DND-41 (cell line): ENCODE measurements around the gene METTL26.

Source experiments
- ATAC-seq: fragments of 200-7000 bp; cut with Tn5 transposase; 3 replicates; pipeline ENCODE4 v1.9.1; 2021; ENCODE audit warnings: low read depth; ENCODE audit not compliant: insufficient read depth
- DNase-seq: peaks from one replicate; pipeline ENCODE4 v3.0.0-alpha.2; 2020
- H2AFZ ChIP-seq: 2 replicates; pipeline ENCODE4 v1.6.0; 2012; ENCODE audit warnings: low read depth, low read length
- H3K27ac ChIP-seq: 2 replicates; pipeline ENCODE4 v1.5.1; 2012; ENCODE audit warnings: low read length, inconsistent platforms
- H3K27me3 ChIP-seq: fragments of 200-600 bp; sonication (generic); 2 replicates; pipeline ENCODE4 v1.6.0; 2012; ENCODE audit warnings: low read length, mild to moderate bottlenecking, inconsistent platforms; ENCODE audit not compliant: insufficient read depth, poor library complexity
- H3K36me3 ChIP-seq: 2 replicates; pipeline ENCODE4 v1.5.1; 2012; ENCODE audit warnings: low read length, inconsistent platforms; ENCODE audit not compliant: insufficient read depth
- H3K4me1 ChIP-seq: 2 replicates; pipeline ENCODE4 v1.5.1; 2012; ENCODE audit warnings: mild to moderate bottlenecking, low read length; ENCODE audit not compliant: insufficient read depth
- H3K4me2 ChIP-seq: 2 replicates; pipeline ENCODE4 v1.6.0; 2012; ENCODE audit warnings: mild to moderate bottlenecking, moderate library complexity, low read length, inconsistent platforms; ENCODE audit not compliant: insufficient read depth
- H3K4me3 ChIP-seq, 2 experiments: fragments of 200-600 bp in 1 of 2; shearing (Covaris generic) in 1 of 2; 2 replicates each; pipeline ENCODE4 v1.5.1; 2012 to 2016; ENCODE audit warnings: inconsistent platforms in 2 of 2, low read length in 2 of 2, mild to moderate bottlenecking in 2 of 2, low read depth in 1 of 2, moderate library complexity in 1 of 2
- H3K79me2 ChIP-seq: 2 replicates; pipeline ENCODE4 v1.6.0; 2012; ENCODE audit warnings: low read length, inconsistent platforms; ENCODE audit not compliant: insufficient read depth
- H3K9ac ChIP-seq: 2 replicates; pipeline ENCODE4 v1.6.0; 2012; ENCODE audit warnings: low read depth, mild to moderate bottlenecking, inconsistent platforms, low read length, moderate library complexity
- H3K9me3 ChIP-seq: 2 replicates; pipeline ENCODE4 v1.5.1; 2012; ENCODE audit warnings: low read length, moderate library complexity, mild to moderate bottlenecking, inconsistent platforms; ENCODE audit not compliant: insufficient read depth, severe bottlenecking
- H4K20me1 ChIP-seq: 2 replicates; pipeline ENCODE4 v1.6.0; 2012; ENCODE audit warnings: low read length; ENCODE audit not compliant: insufficient read depth
- CTCF ChIP-seq: IDR thresholded peaks from 2 replicates; pipeline ENCODE4 v1.5.1; 2012; ENCODE audit warnings: borderline replicate concordance, low read length, moderate library complexity, mild to moderate bottlenecking; ENCODE audit not compliant: poor library complexity, severe bottlenecking; ENCODE audit errors: extremely low read depth
- EZH2 ChIP-seq: IDR thresholded peaks from 3 replicates; pipeline ENCODE4 v1.6.1; 2012; ENCODE audit warnings: borderline replicate concordance, low read depth, mild to moderate bottlenecking, moderate library complexity, low read length, inconsistent platforms; ENCODE audit not compliant: severe bottlenecking

The METTL26 gene

GRCh38 chr16:649631-650030 is 13.5 kb upstream of the METTL26 start:
- peak overlapping the region; percentile 65 for H3K27ac ChIP-seq
- no peak for TF ChIP-seq EZH2
- no peak for TF ChIP-seq CTCF
- DNase-seq: peak; percentile 41
- H2AFZ ChIP-seq: peak overlapping the region; percentile 78
- peaks cover 29% of the 10 kb centered on the region for H3K4me1 ChIP-seq
- peaks cover 38% of the 10 kb centered on the region for H3K79me2 ChIP-seq
- H3K9me3 ChIP-seq: no peaks in the 10 kb centered on the region
- ATAC-seq: peak; percentile 23
- peak overlapping the region; percentile 87 for H3K9ac ChIP-seq
- H3K4me3 ChIP-seq: peak overlapping the region; percentile 45 to 84; a peak in 3 of 4 replicates
- peak overlapping the region; percentile 92 for H3K4me2 ChIP-seq
- 0 out of 2 replicates have a peak, but pooled peaks cover 3% of the 10 kb centered on the region for H4K20me1 ChIP-seq
- no peaks in the 10 kb centered on the region for H3K27me3 ChIP-seq
- peaks cover 38% of the 10 kb centered on the region for H3K36me3 ChIP-seq

- TF ChIP-seq CTCF (no peak), EZH2 (no peak)
- DNase-seq (peak; percentile 93), ATAC-seq (peak; percentile 88)
- peak within 1 kb of the TSS; percentile 85 for H2AFZ ChIP-seq
- H4K20me1 ChIP-seq: 0 out of 2 replicates have a peak, but pooled peaks cover 3% of the 10 kb centered on the region
- peak within 1 kb of the TSS; percentile 92 for H3K4me2 ChIP-seq
- H3K79me2 ChIP-seq: peaks cover 38% of the 10 kb centered on the region
- H3K9me3 ChIP-seq: no peaks in the 10 kb centered on the region
- H3K27ac ChIP-seq: peak within 1 kb of the TSS; percentile 76
- peak within 1 kb of the TSS; percentile 87 for H3K9ac ChIP-seq
- H3K36me3 ChIP-seq: peaks cover 36% of the 10 kb centered on the region
- peaks cover 29% of the 10 kb centered on the region for H3K4me1 ChIP-seq
- H3K27me3 ChIP-seq: no peaks in the 10 kb centered on the region
- peak within 1 kb of the TSS; percentile 45 to 84 for H3K4me3 ChIP-seq
These were observed 12.9 kb upstream of the METTL26 start, which contains the start of gene WDR90 for GRCh38 chr16:648781-649589. Gene WDR90, plus strand, starts transcription at chr16:649365. Its CDS starts 52 bp downstream, at chr16:649417.

GRCh38 chr16:648071-648780 is 12.1 kb upstream of the METTL26 start:
- Histone ChIP-seq H3K4me1 (peaks cover 32% of the 10 kb centered on the region), H4K20me1 (0 out of 2 replicates have a peak, but pooled peaks cover 3% of the 10 kb centered on the region), H3K36me3 (peaks cover 28% of the 10 kb centered on the region), H3K4me2 (peak overlapping the region; percentile 92), H2AFZ (peak overlapping the region; percentile 85), H3K27me3 (no peaks in the 10 kb centered on the region), H3K4me3 (peak overlapping the region; percentile 45 to 84), H3K9ac (peak overlapping the region; percentile 87), H3K9me3 (no peaks in the 10 kb centered on the region), H3K79me2 (peaks cover 38% of the 10 kb centered on the region), H3K27ac (peak overlapping the region; percentile 76)
- TF ChIP-seq EZH2: no peak
- TF ChIP-seq CTCF: peak; percentile 67
- DNase-seq: peak; percentile 55
- ATAC-seq: peak; percentile 27; the same call in 1 of the 3 replicates
